Ascending aorta (tissue), 2 donors: ENCODE data around the gene ZNF536. TPM values are rescaled to one million over a fixed set of nuclear protein-coding genes. Genes with fewer than 3 reads are reported as not detected.
"Not testable (repeated sequence)": the region's sequence is repeated elsewhere in the genome, so short reads cannot be mapped to it uniquely, and the experiment has no call there.

Experiments
- DNase-seq, 2 donors: peaks; one replicate each; pipeline ENCODE4 v3.0.0-alpha.2; 2019; ENCODE audit warnings: low spot score in 2 of 2
- H3K27ac ChIP-seq, 2 donors: fragments of 200-600 bp; sonication (generic); one replicate each; pipeline ENCODE4 v1.5.1; 2016 to 2017; ENCODE audit warnings: mild to moderate bottlenecking in 1 of 2
- H3K27me3 ChIP-seq: fragments of 200-600 bp; sonication (generic); one replicate; pipeline ENCODE4 v1.5.1; 2017
- H3K36me3 ChIP-seq, 2 donors: fragments of 200-600 bp; sonication (generic); one replicate each; pipeline ENCODE4 v1.5.1; 2016
- H3K4me1 ChIP-seq, 2 donors: fragments of 200-600 bp; sonication (generic); one replicate each; pipeline ENCODE4 v1.5.1; 2016 to 2017; ENCODE audit warnings: mild to moderate bottlenecking in 1 of 2
- H3K4me3 ChIP-seq, 2 donors: fragments of 200-600 bp; sonication (generic); one replicate each; pipeline ENCODE4 v1.5.1; 2016 to 2017; ENCODE audit warnings: mild to moderate bottlenecking in 1 of 2
- H3K9me3 ChIP-seq, 2 donors: fragments of 200-600 bp; sonication (generic); one replicate each; pipeline ENCODE4 v1.5.1; 2016
- CTCF ChIP-seq, 3 experiments: fragments of 200-600 bp in 2 of 3; fragments of 450-650 bp in 1 of 3; sonication (generic) in 2 of 3; IDR thresholded peaks; one replicate each; pipeline ENCODE4 v1.5.1; 2016 to 2019; ENCODE audit warnings: antibody characterized with exemption in 3 of 3, mild to moderate bottlenecking in 1 of 3, moderate library complexity in 1 of 3
- intact Hi-C: fragments of 100-400 bp; cut with DNase I; formaldehyde crosslinking; loops from one replicate; pipeline ENCODE4 v1.15.1; 2023
- total RNA-seq: library from RNA; depleted of rRNA; stranded (reverse); fragments of >200 nt; gene quantifications from one replicate; pipeline ENCODE4 v1.1.0, GENCODE V29; 2016

ZNF536 gene
- total RNA-seq, 1 donor from 2014 or later, result not detected

GRCh38 chr19:30455881-30456280 is 83.7 kb downstream of the ZNF536 start:
- Histone ChIP-seq H3K9me3 (no peaks in the 10 kb centered on the region), H3K4me3 (no peak overlapping the region), H3K27ac (no peak overlapping the region), H3K4me1 (no peaks in the 10 kb centered on the region), H3K27me3 (no peaks in the 10 kb centered on the region), H3K36me3 (no peaks in the 10 kb centered on the region)
- DNase-seq, result no peak
- intact Hi-C loops, result no loop called here
- TF ChIP-seq CTCF (IDR thresholded peaks at IDR 0.05), result no peak

GRCh38 chr19:30457484-30457883 is 85.3 kb downstream of the ZNF536 start:
- Histone ChIP-seq H3K27me3 (no peaks in the 10 kb centered on the region), H3K27ac (no peak overlapping the region), H3K4me3 (no peak overlapping the region), H3K36me3 (no peaks in the 10 kb centered on the region), H3K4me1 (no peaks in the 10 kb centered on the region), H3K9me3 (no peaks in the 10 kb centered on the region)
- intact Hi-C loops, result no loop called here
- no peak for TF ChIP-seq CTCF (IDR thresholded peaks at IDR 0.05)
- DNase-seq, result no peak

GRCh38 chr19:30459859-30460258 is 87.7 kb downstream of the ZNF536 start:
- DNase-seq, result no peak
- TF ChIP-seq CTCF (IDR thresholded peaks at IDR 0.05), result no peak
- no peaks in the 10 kb centered on the region for H3K4me1 ChIP-seq
- no peaks in the 10 kb centered on the region for H3K9me3 ChIP-seq
- H3K27me3 ChIP-seq, result no peaks in the 10 kb centered on the region
- H3K36me3 ChIP-seq, result no peaks in the 10 kb centered on the region
- no peak overlapping the region for H3K4me3 ChIP-seq
- no peak overlapping the region for H3K27ac ChIP-seq
- intact Hi-C loops, result no loop called here

- no peak for DNase-seq
- Histone ChIP-seq H3K27ac (no peak overlapping the region), H3K27me3 (no peaks in the 10 kb centered on the region), H3K4me1 (no peaks in the 10 kb centered on the region), H3K36me3 (no peaks in the 10 kb centered on the region), H3K9me3 (no peaks in the 10 kb centered on the region), H3K4me3 (no peak overlapping the region)
- TF ChIP-seq CTCF (IDR thresholded peaks at IDR 0.05), result no peak
- intact Hi-C loops, result no loop called here
These were observed 92.0 kb downstream of the ZNF536 start for GRCh38 chr19:30464162-30464561.

- H3K9me3 ChIP-seq, intact Hi-C loops, H3K27ac ChIP-seq, H3K36me3 ChIP-seq, DNase-seq, H3K27me3 ChIP-seq, H3K4me3 ChIP-seq, H3K4me1 ChIP-seq: not testable (repeated sequence)
These were observed 94.4 kb downstream of the ZNF536 start for GRCh38 chr19:30466598-30466997.

- H3K9me3 ChIP-seq, result no peaks in the 10 kb centered on the region
- TF ChIP-seq CTCF (IDR thresholded peaks at IDR 0.05), result no peak
- no peak overlapping the region for H3K4me3 ChIP-seq
- H3K27ac ChIP-seq, result no peak overlapping the region
- H3K36me3 ChIP-seq, result no peaks in the 10 kb centered on the region
- H3K27me3 ChIP-seq, result no peaks in the 10 kb centered on the region
- H3K4me1 ChIP-seq, result no peaks in the 10 kb centered on the region
- DNase-seq, result no peak
- intact Hi-C loops, result no loop called here
These were observed 95.1 kb downstream of the ZNF536 start for GRCh38 chr19:30467239-30467638.
